GM12875 (cell line): ENCODE measurements around the gene RDH5.

ENCODE experiments used
- H3K4me3 ChIP-seq: one replicate; pipeline ENCODE4 v1.5.1; 2011; ENCODE audit warnings: low read depth, low read length, control low read depth
- TF ChIP-seq, protein P1 (sequence below): IDR thresholded peaks from 2 replicates; pipeline ENCODE4 v1.5.1; 2011; ENCODE audit warnings: low read depth, mild to moderate bottlenecking, control low read depth, inconsistent platforms, low read length, moderate library complexity, borderline replicate concordance; ENCODE audit not compliant: insufficient read depth

Gene RDH5

DNA sequence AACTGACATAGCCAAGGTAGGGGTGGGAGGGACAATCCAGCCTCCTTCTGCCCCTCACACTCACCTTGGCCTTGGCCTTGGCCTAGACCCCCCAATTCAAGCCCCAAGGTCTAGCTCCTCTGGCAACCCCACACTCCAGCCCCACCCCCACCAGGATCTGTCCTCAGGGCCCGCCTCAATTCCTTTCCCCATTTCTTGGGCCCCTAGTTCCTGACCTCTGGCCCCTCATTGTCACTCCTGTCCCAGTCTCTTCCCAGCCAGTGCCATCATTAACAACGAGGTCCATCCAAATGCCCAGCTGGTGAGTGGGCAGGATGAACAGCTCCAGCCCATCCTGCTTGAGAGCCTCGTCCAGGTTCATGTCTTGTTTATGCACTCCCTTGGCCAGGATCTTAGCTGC, 15.9 kb downstream of the RDH5 start:
- TF ChIP-seq, protein P1, sequence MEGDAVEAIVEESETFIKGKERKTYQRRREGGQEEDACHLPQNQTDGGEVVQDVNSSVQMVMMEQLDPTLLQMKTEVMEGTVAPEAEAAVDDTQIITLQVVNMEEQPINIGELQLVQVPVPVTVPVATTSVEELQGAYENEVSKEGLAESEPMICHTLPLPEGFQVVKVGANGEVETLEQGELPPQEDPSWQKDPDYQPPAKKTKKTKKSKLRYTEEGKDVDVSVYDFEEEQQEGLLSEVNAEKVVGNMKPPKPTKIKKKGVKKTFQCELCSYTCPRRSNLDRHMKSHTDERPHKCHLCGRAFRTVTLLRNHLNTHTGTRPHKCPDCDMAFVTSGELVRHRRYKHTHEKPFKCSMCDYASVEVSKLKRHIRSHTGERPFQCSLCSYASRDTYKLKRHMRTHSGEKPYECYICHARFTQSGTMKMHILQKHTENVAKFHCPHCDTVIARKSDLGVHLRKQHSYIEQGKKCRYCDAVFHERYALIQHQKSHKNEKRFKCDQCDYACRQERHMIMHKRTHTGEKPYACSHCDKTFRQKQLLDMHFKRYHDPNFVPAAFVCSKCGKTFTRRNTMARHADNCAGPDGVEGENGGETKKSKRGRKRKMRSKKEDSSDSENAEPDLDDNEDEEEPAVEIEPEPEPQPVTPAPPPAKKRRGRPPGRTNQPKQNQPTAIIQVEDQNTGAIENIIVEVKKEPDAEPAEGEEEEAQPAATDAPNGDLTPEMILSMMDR: no peak
- H3K4me3 ChIP-seq: no peak overlapping the region

DNA sequence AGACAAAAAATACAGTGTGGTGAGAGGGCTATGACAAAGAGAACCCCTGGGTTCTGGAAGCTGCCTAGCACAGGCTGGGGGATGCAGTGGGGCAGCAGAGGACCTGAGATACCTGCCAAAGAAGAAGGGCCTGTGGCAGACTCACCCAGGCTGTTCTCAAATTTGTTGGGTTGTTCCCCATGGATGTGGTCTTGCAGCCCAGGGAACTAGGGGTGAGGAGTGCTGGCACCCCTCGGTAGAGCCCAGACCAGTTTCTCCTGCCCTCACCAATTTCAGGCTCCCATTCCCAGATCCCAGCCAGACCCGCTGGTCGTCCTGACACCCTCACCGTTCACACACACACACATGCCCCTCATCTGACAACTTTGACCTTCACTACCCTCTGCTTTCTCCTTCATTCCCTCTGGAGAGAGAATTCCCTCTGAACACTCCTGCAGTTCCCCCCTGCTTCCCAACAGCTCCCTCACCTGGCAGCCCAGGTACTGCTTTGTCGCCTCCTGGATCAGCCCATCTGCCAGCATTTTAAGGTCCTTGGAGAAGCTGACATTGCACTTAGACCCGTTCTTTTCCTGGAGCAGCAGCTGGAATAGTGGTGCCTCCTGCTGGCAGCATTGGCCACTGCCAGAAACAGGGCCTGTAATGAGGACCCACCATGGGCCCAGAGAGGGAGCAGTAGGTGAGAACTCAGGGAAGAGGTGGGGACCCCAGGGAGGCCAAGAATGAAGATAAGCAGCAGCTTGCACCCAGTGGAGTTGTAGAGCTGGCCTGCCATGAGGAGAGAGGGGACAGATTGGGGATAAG, 16.8 kb downstream of the RDH5 start:
- H3K4me3 ChIP-seq: no peak overlapping the region
- TF ChIP-seq, protein P1: peak; percentile 83

DNA sequence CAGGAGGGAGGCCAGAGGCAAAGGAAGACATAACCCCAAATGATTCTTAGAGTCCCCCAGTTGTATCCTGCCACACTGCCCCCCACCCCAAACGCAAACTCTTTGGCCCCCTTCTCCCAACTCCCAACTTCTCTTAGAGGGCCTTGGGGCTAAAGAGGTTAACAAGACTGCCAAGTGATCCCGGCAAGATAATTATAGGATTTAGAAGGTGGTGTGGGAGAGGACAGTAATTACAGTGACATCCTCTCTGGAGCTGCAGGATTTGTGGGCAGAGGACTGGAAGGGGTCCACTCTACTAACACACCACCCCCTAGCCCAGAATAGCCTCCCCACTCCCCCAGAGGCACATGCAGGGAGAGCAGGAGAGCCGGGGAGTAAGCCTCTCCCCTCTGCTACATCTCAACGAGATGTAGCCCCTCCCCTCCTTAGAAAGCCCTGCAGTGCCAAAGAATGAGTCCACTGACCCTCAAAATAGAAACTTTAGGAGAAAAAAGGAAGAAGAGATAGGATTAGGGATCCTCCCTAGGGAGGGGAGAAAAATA, 17.5 kb downstream of the RDH5 start:
- peak overlapping the region; percentile 45 for H3K4me3 ChIP-seq
- TF ChIP-seq, protein P1: no peak

DNA sequence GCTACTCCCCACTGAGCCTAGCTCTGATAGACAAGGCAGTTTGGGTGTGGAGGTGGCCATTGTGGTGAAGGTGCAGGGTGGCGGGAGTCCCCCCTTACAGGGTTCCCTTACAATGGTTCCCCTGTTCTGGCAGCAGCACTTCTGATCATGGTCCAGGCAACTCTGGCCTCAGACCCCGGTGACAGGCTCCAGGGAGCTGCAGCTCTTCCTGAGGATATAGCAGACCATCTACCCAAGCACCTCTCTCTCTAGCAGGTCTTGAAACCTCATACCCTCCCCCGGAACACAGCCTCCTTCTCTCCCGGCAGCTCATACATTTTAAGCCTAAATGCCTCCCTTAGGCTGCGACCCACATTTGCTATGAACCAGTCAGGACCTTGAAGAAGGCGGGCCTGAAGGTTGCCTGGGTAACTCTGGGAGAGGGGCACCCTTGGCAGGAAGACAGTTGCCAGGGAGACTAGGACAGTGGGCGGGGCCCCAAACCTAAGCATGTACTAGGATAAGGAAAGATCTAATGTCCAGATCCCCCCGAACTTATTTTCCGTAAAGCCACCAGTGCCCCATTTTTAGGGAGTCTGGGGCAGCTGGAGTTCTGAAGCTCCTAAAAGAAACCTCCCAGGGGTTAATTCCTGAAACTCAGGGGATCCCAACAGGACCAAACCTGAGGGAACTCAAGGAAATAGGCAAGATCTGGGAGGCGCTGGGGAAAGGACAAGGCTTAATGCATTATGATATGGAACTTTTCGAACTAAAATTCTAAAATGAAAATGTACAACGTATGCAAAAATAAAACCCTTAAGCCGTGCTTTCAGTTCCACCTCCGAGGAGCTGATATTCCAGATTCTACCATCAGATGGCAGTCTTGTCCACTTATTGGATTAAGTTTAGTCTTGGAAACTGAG, 18.2 kb downstream of the RDH5 start:
- H3K4me3 ChIP-seq: peak overlapping the region; percentile 45
- TF ChIP-seq, protein P1: peak; percentile 49; the same call in 1 of the 2 replicates

DNA sequence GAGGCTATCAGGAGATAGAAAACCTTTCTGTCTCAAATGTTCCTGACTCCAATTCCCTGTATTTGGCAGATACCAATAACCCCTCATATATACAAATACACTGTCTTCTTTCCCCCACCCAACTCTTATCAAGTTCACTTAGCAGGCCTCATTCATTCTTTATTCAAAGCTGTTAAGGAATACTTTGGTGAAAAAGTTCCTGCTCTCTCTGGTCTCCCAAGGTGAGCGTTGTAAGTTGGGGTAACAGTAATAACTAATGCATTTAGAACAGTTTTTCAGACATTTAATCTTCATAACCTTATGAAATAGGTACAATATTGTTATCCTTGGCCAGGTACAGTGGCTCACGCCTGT, 18.8 kb downstream of the RDH5 start:
- H3K4me3 ChIP-seq: no peak overlapping the region
- TF ChIP-seq, protein P1: no peak

DNA sequence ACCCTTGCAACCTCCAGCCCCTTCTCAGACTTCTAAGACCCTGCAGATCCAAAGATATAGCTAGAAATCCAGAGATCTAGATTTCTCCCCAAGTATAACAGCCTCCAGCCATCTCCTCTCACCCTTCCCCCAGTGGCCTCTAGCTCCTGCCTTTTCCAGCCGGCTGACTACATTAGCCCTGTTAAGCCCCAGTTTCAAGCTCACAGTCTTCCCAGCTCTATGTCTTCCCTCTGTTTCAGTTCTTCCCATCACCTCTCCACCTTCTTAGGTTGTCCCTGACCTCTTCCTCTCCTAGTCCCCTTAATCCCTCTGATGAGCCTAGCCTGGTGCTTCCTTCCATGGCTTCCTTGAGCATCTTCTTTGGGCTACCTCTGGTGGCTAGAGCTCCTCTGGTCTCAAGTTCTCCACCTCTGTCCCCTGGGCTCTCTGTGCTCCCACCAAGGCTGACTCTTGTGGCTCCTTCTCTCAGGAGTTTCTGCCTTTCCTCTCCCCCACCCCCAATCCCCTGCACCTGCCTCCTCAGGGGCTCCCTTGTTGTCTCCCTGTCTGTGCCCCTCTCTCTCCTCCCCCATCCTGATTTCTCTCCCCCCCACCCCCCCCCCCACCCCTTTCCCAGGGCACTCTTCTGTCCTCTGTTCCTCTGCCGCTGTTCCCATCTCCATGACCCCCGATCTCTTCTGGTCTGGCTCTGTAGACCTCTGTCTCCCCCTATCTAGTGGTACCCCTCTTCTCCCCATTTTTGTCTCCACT, 21.9 kb downstream of the RDH5 start:
- peak overlapping the region; percentile 40 for H3K4me3 ChIP-seq
- TF ChIP-seq, protein P1: no peak
